Keratinocyte (primary cell): Measurements from ENCODE around the gene TRAPPC2L.

ENCODE experiments used
- CTCF ChIP-seq, 3 experiments: IDR thresholded peaks in 1 of 3; conservative IDR thresholded peaks in 1 of 3; optimal IDR thresholded peaks in 1 of 3; 2 replicates in 2 of 3; 3 replicates in 1 of 3; pipeline versions ENCODE3 to v1.5.1; 2011; ENCODE audit warnings: low read length in 3 of 3, mild to moderate bottlenecking in 3 of 3, moderate library complexity in 2 of 3, control low read depth in 1 of 3, inconsistent platforms in 1 of 3; ENCODE audit not compliant: insufficient read depth in 2 of 3; ENCODE audit errors: extremely low read depth in 1 of 3
- EZH2 ChIP-seq: IDR thresholded peaks from one replicate; pipeline ENCODE4 v1.6.1; 2012; ENCODE audit warnings: inconsistent platforms, mild to moderate bottlenecking, low read length, moderate library complexity

- TF ChIP-seq CTCF (optimal IDR thresholded peaks at IDR 0.05 in 1 of 3, IDR thresholded peaks at IDR 0.05 in 1 of 3, conservative IDR thresholded peaks at IDR 0.05 in 1 of 3; ENCODE audit: extremely low read depth in 1 of 3, insufficient read depth in 2 of 3, low read length in 3 of 3) (no peak), EZH2 (no peak)
Observed at GRCh38 chr16:88866151-88866920, 9.4 kb downstream of the TRAPPC2L start, which contains the start of gene PABPN1L.
